GM04504 (cell line): ENCODE data around the gene SLC7A5.
"Not testable (repeated sequence)": the region's sequence is repeated elsewhere in the genome, so short reads cannot be mapped to it uniquely, and the experiment has no call there.

Source experiments
- DNase-seq: peaks from one replicate; pipeline ENCODE4 v3.0.0-alpha.2; 2012; ENCODE audit warnings: low read depth

SLC7A5 gene

DNA sequence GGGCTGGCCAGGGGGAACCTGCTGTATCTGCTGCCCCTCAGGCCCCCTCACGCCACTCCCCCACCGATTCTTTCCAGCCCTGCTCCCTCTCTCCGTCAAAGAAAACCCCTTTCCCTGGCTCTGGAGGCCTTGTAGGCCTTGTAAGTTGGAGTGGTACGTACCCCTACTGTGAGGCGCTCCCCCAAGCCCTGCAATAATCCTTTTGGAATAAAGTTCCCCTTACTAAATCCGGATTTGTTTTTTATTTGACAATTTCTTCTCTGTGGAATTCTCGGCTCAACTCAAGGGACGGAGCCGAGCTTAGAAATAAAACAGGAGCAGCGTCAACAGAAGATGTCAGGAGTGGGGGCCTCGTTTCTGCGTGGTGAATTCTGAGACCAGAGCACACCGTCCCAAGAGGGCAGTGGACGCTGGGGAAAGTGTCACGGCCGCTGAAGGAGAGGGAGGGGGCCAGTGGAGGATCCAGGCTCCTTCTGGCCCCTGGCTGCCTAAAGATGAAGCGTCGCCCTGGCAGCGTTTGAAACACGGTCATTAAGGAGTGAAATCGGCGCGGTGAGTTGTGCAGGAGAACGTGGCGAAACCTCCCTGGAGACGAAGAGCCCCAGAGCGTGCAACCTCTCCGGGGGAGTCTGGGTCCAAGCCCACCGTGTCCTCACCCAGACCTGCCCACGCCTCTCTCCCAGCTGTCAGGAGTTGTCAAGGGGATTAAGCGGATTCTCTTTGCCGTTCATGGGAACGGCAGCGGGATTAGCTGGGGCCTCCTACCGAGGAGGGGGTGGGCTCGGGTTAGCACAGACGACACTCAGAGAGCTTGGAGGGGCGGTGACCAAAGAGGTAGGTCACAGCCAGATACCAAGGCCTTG lies 47.0 kb downstream of the SLC7A5 start:
- DNase-seq = no peak

DNA sequence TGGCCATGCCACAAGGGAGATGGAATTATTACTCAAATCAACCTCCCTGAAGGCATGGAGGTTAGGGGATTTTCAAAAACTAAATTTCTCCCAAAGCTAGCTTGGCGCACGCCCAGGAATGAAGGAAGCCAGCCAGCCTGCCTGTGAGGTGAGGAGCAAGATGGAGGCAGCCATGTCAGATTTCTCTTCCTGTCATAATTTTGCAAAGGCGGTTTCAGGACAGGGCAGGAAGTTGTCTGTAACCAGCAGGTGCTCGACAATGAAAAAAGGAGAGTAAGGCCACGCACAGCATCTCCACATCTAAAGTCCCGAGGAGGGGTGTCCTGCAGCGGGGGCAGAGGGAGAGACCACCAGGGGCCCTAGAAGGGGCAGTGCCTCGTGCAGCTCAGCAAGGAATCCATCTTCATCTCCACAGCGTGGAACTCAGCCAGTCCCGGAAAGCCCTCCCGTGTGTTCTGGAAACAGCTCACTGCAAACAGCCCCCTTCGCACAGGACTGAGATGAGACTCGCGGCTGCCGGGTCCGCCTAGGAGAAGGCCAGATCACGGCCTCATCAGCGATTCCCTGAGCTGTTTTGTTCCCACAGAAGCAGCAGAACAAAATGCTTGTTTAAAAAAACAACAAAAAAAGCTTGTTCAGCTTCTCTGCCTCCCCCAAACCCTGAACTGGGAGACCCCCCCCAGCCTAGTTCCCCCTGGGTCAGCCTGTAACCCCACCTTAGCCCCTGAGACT lies 47.8 kb downstream of the SLC7A5 start:
- DNase-seq = no peak

DNA sequence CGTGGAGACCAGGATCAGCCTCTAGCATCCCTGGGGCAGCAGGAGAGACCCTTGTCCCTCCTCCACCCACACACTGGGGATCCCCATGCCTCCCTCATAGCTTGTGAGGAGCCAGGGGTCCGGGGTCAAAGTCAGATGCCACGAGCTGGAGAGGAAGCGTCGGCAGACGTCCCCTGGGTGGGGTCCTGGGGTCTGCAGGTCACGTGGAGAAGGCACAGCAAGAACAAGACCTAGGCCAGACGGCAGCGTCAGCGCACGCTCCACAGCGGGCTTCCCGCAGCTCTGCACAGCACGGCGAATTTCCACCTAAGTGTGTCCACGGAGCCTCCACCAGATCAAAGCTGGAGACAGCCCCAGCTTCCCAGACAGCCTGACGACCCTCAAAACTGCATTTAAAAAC lies 49.3 kb downstream of the SLC7A5 start:
- DNase-seq = no peak

DNA sequence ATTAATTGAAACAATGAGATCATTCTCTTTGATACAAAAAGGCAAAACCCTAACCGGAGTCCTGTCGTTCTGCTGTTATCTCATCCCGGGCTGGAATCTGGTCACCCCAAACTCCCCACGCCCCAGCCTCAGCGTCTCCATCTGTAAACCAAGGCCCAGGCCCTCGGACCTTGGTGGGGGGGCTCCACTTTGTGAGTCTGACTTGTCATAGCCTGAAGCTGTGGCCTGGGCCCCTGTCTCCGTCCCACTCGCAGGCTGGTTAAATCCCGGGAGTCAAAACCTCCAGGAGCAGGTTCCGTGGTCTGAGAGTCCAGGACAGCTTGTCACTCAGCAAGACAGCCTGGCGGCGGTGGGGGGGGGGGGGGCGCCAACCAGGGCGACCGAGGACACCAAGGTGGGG lies 50.0 kb downstream of the SLC7A5 start:
- no peak for DNase-seq

DNA sequence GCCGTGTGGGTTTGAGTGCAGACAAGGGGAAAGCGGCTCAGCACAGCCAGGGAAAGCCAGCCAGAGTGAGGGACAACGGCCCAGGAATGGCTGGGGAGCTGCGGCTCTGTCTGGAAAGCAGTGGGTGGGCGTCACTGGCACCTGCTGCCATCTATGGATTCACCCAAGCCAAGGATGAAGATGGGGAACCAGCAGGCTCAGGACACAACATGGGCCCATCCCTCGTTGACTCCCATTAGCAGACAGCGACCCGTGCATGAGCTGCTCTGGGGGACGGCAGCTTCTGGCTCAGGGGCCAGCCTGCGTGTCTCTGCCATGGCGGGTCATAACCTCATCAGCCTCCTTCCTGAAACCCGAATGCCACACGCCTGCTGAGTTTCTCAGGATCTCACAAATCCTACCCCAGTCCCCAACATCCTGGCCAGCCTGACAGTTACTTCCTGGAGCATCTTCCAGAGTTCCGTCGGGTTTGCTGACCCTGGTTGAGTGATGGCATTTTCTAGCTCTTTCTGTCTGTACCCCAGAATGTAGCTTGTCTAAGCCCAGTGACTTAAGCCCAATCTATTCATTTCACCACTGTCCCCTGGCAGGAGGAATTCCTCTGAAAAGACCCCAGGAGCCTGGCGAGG lies 50.7 kb downstream of the SLC7A5 start:
- DNase-seq = no peak

DNA sequence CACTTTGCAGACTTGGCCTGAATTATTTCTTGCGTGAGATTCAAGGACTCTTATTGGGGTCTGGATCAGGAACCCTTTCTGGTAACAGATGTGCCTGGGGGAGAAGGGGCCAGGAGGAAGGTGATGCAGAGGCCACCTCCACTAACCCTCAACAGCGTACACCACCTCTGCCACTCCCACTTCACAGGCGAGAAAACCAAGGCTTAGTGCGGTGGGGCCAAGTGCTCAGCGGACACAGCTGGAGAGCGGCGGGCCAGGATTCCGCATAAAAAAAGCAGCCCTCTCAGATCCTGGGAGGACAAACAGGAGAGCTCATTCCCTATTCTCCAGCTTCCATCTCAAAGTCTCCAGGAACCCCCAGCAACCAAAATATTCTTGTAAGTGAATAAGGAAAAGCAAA lies 51.4 kb downstream of the SLC7A5 start:
- no peak for DNase-seq

DNA sequence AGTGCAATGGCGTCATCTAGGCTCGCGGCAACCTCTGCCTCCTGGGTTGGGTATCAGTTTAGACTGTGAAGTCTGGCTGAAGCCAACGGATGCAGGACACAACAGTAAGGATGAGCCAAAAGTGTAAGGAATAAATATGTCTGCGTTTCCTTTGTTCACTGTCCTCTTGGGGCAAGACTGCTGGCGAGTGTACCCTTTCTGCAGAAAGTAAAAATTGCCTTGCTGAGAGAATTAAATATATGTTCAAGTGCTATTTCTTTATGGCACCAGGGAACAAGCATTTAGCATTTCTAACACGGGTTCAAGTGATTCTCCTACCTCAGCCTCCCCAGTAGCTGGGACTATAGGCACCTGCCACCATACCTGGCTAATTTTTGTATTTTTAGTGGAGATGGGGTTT lies 51.9 kb downstream of the SLC7A5 start:
- not testable (repeated sequence) for DNase-seq

DNA sequence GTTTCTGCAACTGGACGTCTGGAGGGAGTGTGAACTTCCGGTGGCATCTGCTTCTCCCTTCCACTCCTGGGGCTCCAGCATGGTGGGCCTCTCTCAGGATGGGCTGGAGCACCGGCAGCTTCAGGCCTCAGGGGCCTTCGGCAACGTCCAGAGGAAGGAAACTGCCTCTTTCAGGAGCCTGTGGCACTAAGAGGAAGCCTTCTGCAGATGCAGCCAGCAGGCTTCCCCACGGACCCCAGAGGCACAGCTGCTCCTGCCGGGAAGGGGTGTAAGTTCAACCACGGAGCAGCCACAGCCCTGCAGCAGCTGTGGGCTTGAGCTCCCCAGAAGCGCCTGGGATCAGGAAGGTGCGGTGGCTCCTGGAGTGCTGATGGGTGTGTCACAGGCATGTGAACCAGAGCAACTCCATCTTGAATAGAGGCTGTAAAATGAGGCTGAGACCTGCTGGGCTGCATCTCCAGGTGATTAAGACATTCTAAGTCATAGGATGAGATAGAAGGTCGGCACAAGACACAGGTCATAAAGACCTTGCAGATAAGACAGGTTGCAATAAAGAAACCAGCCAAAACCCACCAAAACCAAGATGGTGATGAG lies 52.7 kb downstream of the SLC7A5 start:
- DNase-seq = no peak

DNA sequence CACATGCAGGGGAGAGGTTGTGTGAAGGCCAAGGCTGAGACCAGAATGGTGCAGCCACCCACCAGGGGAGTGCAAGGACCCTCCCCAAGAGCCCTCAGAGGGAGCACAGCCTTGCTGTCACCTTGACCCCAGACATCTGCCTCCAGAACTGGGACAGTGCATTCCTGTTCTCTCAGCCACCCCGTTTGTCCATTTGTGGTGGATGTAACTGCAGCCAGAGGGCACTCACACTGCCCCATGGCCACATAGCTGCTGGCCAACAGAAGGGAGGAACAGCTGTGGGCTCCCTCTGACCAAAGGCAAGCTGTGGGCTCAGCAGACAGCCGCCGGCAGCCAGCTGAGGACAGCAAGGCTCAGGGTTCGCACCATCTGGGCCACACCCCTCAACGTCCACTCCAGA lies 53.7 kb downstream of the SLC7A5 start:
- no peak for DNase-seq

DNA sequence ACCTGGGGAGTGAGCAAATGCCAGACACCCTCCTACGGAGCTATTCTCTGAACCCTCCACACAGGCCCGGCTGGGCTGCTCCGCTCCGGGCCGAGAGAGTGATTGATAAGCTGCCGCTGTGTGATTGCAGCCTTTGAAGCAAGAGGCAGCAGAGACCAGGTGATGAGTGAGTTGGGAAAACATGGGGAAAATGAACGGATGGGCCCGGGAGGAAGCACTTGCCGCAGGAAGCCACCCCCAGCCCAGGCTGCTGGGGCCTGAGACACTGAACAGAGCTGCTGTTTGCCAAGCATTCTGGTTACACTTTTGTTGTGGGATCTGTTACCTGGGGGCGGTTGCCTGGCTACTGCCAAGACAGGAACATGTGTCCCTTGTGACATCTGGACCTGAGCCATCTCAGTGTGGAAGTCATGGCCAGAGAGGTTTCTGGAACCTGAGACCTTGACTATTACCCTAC lies 57.1 kb downstream of the SLC7A5 start:
- no peak for DNase-seq

DNA sequence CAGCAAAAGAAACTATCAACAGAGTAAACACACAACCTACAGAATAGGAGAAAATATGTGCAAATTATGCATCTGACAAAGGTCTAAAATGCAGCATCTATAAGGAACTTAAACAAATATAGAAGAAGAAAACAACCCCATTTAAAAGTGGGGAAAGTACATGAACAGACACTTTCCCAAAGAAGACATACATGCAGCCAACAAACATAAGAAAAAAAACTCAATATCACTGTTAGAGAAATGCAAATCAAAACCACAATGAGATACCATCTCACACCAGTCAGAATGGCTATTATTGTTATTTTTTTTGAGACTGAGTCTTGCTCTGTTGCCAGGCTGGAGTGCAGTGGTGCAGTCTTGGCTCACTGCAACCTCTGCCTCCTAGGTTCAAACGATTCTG lies 57.9 kb downstream of the SLC7A5 start:
- not testable (repeated sequence) for DNase-seq

DNA sequence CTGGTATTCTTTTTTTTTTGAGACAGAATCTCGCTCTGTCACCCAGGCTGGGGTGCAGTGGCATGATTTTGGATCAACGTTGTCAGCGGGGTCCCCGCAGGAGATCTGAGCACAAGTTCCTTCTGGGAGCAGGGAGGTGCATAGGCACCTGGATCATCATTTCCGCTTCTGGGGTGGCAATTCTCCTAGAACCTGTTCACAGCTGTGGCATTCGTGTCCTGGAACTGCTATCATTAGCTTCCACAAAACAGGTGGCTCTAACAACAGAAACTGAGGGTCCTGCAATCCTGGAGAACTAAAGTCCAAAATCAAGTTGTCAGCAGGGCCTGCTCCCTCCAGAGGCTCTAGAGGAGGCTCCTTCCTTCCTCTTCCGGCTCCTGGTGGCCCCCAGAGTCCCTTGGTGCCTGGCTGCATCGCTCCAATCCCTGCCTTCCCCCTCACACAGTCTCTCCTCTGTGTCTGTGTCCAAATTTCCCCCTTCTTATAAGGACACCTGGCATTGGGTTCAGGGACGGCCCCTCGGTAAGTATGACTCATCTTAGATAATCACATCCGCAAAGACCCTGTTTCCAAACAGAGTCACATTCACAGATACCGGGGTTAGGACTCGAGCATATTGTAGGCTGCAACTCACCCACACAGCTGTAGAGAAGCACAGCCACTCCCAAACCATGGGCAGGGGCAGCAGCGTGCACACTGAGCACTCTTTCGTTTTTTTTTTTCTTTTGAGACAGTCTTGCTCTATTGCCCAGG lies 60.0 kb downstream of the SLC7A5 start:
- DNase-seq = no peak

DNA sequence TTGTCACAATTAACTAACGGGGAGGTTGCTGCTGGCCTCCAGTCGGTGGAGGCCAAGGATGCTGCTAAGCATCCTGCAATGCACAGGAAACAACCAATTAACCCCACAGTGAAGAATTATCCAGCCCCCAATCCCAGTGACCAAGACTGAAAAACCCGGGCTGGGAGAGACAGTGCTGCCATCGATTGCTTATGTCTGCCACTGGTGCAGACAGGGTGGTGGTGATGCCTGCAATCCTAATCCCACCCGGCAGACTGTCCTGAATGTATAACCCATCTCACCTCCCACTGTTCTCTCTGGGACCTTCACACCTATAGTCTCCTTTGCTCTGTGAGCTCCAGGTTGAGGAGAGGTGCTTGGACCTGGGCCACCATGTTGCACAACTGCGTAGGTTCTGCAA lies 61.2 kb downstream of the SLC7A5 start:
- no peak for DNase-seq

DNA sequence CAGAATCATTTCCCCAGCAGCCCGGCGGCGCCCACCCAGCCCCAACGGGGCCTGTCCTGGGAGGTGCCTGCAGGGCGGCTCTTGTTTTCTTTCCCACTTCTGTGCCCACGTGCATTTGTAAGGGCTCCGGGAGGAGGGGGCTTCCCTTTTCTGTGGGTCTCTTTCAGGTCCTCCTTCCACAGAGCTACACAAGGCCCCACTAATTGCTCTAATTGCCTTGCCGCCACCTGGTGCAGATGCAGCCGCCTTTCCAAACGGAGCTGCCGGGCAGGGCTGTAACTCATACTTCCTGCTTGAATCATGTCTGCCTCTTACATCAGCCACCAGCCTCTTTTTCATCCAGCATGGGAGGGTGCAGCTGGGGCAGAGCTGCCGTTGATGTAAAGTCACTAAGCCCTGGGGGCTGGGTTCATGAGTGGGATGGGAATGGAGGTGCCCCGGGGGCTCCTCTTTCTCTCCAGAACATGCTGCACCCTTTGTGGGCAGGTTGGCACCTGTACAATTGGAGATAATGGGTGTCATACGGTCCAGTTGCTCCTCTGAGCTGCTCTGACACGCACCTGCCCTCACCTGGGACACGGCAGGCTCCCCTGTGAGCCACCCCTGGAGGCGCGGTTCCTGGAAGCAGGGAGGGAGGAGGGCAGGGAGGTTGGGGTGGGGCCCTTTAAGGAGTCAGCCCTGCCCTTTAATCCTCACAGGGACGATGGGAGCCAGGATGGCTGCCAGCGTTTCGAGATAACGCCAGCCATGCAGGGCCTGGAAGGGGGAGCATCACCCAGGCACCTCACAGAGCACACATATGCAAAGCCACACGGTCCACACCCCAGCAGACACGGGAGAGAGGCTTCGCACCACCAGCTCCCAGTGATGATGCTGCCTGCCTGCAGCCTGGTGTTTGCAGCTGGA lies 62.4 kb downstream of the SLC7A5 start:
- DNase-seq = peak; percentile 83

DNA sequence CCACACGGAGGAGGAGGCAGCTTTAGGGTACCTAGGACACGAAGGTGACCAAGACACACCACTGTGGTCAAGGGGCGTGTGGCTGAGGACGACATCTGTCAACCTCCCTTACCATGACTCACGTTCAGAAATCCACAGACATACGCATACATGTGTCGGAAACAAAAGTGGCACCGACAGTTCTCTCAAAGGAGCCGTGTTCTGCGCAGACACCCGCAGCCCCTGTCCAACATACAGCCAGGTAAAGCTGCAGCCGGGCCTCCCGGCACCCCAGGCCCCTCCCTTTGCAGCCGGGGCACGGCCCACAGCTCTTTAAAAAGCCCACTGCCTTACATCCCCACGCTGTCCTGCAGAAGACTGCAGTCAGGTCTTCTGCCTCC lies 63.1 kb downstream of the SLC7A5 start:
- no peak for DNase-seq

DNA sequence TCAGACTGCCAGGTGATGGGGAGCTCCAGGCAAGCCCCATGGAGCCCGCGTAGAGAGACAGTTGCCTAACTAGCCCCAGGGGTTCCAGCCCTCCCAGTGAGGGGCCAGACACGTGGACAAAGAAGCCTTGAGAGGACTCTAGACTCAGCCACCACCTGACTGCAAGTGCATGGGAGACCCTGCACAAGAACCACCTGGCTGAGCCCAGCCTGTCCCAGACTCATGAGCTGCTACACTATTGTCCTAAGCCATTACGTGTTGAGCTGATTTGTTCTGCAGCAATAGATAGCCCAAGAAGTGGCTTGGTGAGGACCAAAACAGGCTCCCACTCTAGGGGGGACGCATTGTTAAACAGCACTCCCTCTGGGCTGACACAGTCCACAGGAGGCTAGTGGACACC lies 65.9 kb downstream of the SLC7A5 start:
- DNase-seq = no peak

DNA sequence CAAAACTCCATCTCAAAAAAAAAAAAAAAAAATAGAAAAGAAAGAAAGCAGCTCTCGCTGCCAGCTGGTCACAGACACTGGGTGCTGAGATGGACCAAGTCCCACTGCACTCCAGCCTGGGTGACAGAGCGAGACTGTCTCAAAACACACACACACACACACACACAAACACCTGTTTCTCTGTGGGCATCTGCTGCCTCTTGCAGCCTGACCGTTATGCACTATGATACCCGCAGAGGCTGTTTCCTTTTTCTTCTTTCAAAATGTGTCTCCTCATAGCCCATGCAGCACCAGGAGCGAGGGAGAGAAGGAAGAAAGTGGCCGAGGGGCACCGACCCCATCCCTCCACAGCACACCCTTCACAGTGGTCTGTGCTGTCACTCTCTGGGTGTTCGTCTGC lies 66.6 kb downstream of the SLC7A5 start:
- DNase-seq = no peak

DNA sequence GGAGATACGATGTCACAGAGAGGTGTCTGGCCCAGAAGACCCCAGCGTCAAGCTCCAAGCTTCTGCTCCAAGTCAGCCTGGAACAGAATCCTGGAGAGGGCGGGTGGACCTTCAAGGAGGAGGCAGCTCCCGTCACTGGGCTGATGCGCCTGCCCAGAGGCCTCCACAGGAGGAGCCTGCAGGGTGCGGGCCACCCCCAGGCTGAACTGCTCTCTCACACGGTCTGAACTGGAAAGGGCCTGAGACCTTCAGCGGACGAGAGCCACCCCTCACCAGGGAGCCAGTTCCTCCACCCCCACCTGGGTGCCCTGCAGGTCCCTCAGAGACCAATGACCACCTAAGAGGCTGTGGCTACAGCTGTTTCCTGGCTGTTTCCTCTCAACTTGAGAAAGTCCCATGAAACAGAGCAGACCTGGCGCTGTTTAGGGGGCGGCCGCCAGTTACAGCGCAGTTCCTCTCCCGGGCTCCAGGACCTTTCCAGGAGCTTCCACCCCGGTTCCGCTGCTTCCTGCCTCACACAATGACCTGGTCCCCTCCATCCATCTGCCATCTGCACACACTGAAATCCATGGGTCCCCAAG lies 67.5 kb downstream of the SLC7A5 start:
- no peak for DNase-seq

DNA sequence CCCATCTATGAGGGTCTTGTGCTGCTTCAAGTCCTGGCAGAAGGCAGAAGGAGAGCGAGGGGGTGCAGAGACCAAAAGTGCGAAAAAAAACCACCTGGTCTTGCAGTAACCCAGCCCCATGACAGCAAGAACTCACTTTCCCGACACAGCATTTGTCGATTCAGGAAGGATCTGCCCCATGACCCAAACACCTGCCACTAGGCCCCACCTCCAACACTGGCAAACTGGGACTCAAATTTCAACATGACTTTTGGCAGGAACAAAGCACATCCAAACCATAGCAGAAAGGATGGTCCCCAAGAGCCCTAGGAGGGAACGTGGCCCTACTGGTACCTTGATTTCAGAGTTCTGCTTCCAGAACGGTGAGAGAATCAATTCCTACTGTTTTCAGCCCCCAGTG lies 68.8 kb downstream of the SLC7A5 start:
- no peak for DNase-seq

DNA sequence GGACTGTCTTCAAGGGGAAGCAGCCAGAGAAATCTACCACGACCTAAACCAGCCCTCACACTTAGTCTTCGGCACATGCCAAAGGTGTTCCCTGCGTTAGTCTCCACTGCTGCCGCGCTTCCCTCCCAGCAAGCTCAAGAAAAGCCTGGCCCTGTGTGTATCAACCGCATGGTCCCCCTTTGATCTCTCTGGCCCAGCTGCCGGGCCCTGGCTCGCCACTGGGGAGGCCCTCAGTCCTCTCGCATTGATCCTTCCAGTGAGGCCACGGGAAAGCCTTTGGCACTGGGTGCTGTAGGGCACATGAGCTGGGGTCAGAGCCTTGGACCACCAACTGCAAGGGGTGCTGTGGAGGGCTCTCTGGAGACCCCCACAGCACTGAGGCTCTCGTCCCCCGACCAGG lies 74.0 kb downstream of the SLC7A5 start:
- DNase-seq = no peak
